GM12878 (cell line): ENCODE measurements around the gene SLC22A12. TPM values are rescaled to one million over a fixed set of nuclear protein-coding genes. Genes with fewer than 3 reads are reported as not detected.

Experiments used
- ATAC-seq: fragments of 200-7000 bp; cut with Tn5 transposase; 3 replicates; pipeline ENCODE4 v1.9.1; 2020; ENCODE audit warnings: mild to moderate bottlenecking, moderate library complexity
- BruUV-seq: library from RNA; stranded (reverse); fragments of 400-500 nt; replicated peaks from 2 replicates; lab custom pipeline; 2021; lab: Mats Ljungman, UMichigan
- CTCF ChIA-PET: fragments of 300-600 bp; sonication (Branson Sonifier 250); formaldehyde crosslinking; extraction: SDS; loops from one replicate; lab custom pipeline; 2021; ENCODE audit warnings: inconsistent platforms; lab: Yijun Ruan, JAX
- POLR2A ChIA-PET: fragments of 350-600 bp; formaldehyde crosslinking; extraction: SDS; loops from one replicate; lab custom pipeline; 2021; ENCODE audit warnings: inconsistent platforms; lab: Charles Lee
- RAD21 ChIA-PET: fragments of 300-600 bp; sonication (Branson Sonifier 250); formaldehyde crosslinking; loops from one replicate; lab custom pipeline; 2023; ENCODE audit warnings: antibody characterized with exemption; ENCODE audit not compliant: unreplicated experiment; lab: Charles Lee
- SMC1A ChIA-PET: fragments of 300-600 bp; sonication (Branson Sonifier 250); formaldehyde crosslinking; loops from one replicate; lab custom pipeline; 2023; ENCODE audit not compliant: unreplicated experiment, uncharacterized antibody; lab: Charles Lee
- DNase-seq: peaks from one replicate; pipeline ENCODE4 v3.0.0-alpha.2; 2011; ENCODE audit warnings: low read depth, low spot score
- FAIRE-seq: peaks from 3 replicates; lab custom pipeline; 2011; peaks lifted over from hg19 to GRCh38; lab: Jason Lieb, UNC
- H2AFZ ChIP-seq: 2 replicates; pipeline ENCODE4 v1.6.0; 2011; ENCODE audit warnings: low read depth, low read length, control low read depth; ENCODE audit not compliant: control insufficient read depth
- H3K27ac ChIP-seq: 2 replicates; pipeline ENCODE4 v1.5.1; 2011; ENCODE audit warnings: control low read depth; ENCODE audit not compliant: control insufficient read depth, insufficient read depth
- H3K27me3 ChIP-seq, 2 experiments: replicated peaks in 1 of 2; 2 replicates each; pipeline versions ENCODE4 v1.6.0 to v1.6.1; 2011; ENCODE audit warnings: low read length in 1 of 2; ENCODE audit not compliant: control insufficient read depth in 2 of 2, insufficient read depth in 2 of 2
- H3K36me3 ChIP-seq, 2 experiments: 2 replicates each; pipeline ENCODE4 v1.5.1; 2011; ENCODE audit warnings: low read length in 1 of 2; ENCODE audit not compliant: control insufficient read depth in 2 of 2, insufficient read depth in 2 of 2
- H3K4me1 ChIP-seq: 2 replicates; pipeline ENCODE4 v1.6.1; 2011; ENCODE audit warnings: mild to moderate bottlenecking, low read length, moderate library complexity, mixed read lengths; ENCODE audit not compliant: control insufficient read depth, insufficient read depth
- H3K4me2 ChIP-seq: 2 replicates; pipeline ENCODE4 v1.6.0; 2011; ENCODE audit warnings: control low read depth; ENCODE audit not compliant: control insufficient read depth, insufficient read depth
- H3K4me3 ChIP-seq: fragments of 200-600 bp; sonication (generic); 2 replicates; pipeline ENCODE4 v1.5.1; 2016
- H3K79me2 ChIP-seq: 2 replicates; pipeline ENCODE4 v1.6.0; 2011; ENCODE audit warnings: low read length; ENCODE audit not compliant: control insufficient read depth, insufficient read depth
- H3K9ac ChIP-seq: 2 replicates; pipeline ENCODE4 v1.8.0; 2011; ENCODE audit warnings: low read length, control low read depth, mixed read lengths; ENCODE audit not compliant: control insufficient read depth, insufficient read depth
- H3K9me3 ChIP-seq: replicated peaks from 3 replicates; pipeline ENCODE4 v1.5.1; 2011; ENCODE audit warnings: mild to moderate bottlenecking, low read length; ENCODE audit not compliant: control insufficient read depth, insufficient read depth
- H4K20me1 ChIP-seq: 2 replicates; pipeline ENCODE4 v1.6.0; 2011; ENCODE audit not compliant: control insufficient read depth, insufficient read depth
- ATF2 ChIP-seq: IDR thresholded peaks from 2 replicates; pipeline ENCODE4 v1.6.1; 2012; ENCODE audit warnings: low read length, inconsistent platforms
- BMI1 ChIP-seq: fragments of 450-650 bp; IDR thresholded peaks from 2 replicates; pipeline ENCODE4 v1.6.1; 2016; ENCODE audit warnings: mild to moderate bottlenecking, moderate library complexity, borderline replicate concordance
- DPF2 ChIP-seq: fragments of 450-650 bp; IDR thresholded peaks from 2 replicates; pipeline ENCODE4 v1.6.1; 2017; ENCODE audit warnings: mild to moderate bottlenecking
- E2F4 ChIP-seq: IDR thresholded peaks from 2 replicates; pipeline ENCODE4 v1.6.1; 2012; ENCODE audit warnings: low read depth, low read length, improper control_type of control experiment
- HDGF ChIP-seq: fragments of 450-650 bp; IDR thresholded peaks from 2 replicates; pipeline ENCODE4 v1.6.1; 2016; ENCODE audit warnings: antibody characterized with exemption
- MXI1 ChIP-seq: fragments of 150-350 bp; IDR thresholded peaks from 2 replicates; pipeline ENCODE4 v1.6.1; 2011; ENCODE audit warnings: low read depth, mild to moderate bottlenecking, inconsistent platforms, low read length, improper control_type of control experiment
- NFIC ChIP-seq: IDR thresholded peaks from 2 replicates; pipeline ENCODE4 v1.6.1; 2012; ENCODE audit warnings: low read depth, mild to moderate bottlenecking, inconsistent platforms, low read length, moderate library complexity
- NR2C2 ChIP-seq: IDR thresholded peaks from 2 replicates; pipeline ENCODE4 v1.6.1; 2011; ENCODE audit warnings: borderline replicate concordance, low read depth; ENCODE audit not compliant: control insufficient read depth, insufficient read length
- SPI1 ChIP-seq: IDR thresholded peaks from 2 replicates; pipeline ENCODE4 v1.6.1; 2011; ENCODE audit warnings: low read depth, mild to moderate bottlenecking, low read length, moderate library complexity, borderline replicate concordance; ENCODE audit not compliant: insufficient read depth
- SRF ChIP-seq, 2 experiments: IDR thresholded peaks; 2 replicates each; pipeline ENCODE4 v1.6.1; 2011; ENCODE audit warnings: low read depth in 2 of 2, low read length in 2 of 2, mild to moderate bottlenecking in 1 of 2, moderate library complexity in 1 of 2
- SUPT20H ChIP-seq: IDR thresholded peaks from 2 replicates; pipeline ENCODE4 v1.6.1; 2011; ENCODE audit warnings: low read depth, mild to moderate bottlenecking, low read length, moderate library complexity, borderline replicate concordance; ENCODE audit not compliant: control insufficient read depth
- WGBS: methylation state at CpG from one replicate; pipeline ENCODE4 v1.1.6; 2016; ENCODE audit warnings: low lambda C conversion rate; ENCODE audit not compliant: insufficient replicate concordance, insufficient coverage; ENCODE audit errors: missing lambda C conversion rate; 5-methylcytosine and 5-hydroxymethylcytosine counted together
- in situ Hi-C: fragments of 300-500 bp; cut with MboI; formaldehyde crosslinking; loops from 9 replicates; pipeline ENCODE4 v1.14.3; 2018; ENCODE audit warnings: mixed read lengths
- intact Hi-C: fragments of 100-400 bp; cut with micrococcal nuclease; formaldehyde crosslinking; loops from one replicate; pipeline ENCODE4 v1.14.2; 2022; ENCODE audit not compliant: unreplicated experiment
- polyA plus RNA-seq, 11 experiments: library from polyadenylated mRNA; depleted of rRNA in 4 of 11; unstranded in 6 of 11; stranded (reverse) in 5 of 11; fragments of >200 nt; fragmentation: Nextera tagmentation in 4 of 11; fragmentation: Illumina TruSeq in 1 of 11; extraction: Ambion mirVana in 4 of 11; extraction: Trizol in 1 of 11; gene quantifications; 1 replicate in 1 of 11; 2 replicates in 10 of 11; pipeline versions ENCODE4 v1.2.1 to v1.2.3, GENCODE V29; 2011 to 2016; ENCODE audit warnings: inconsistent platforms in 2 of 11, missing spikeins in 2 of 11, low read depth in 1 of 11
- total RNA-seq, 4 experiments: library from RNA; depleted of rRNA in 3 of 4; stranded (reverse); fragments of >200 nt in 3 of 4; fragmentation: Illumina TruSeq in 1 of 4; extraction: Trizol in 1 of 4; gene quantifications; 2 replicates each; pipeline versions ENCODE4 v1.2.1 to v1.2.3, GENCODE V29; 2013 to 2021

SLC22A12 gene
- total and polyA plus RNA-seq, 10 of the 15 experiments (the other 5 are each of a cell fraction or from before 2014, with no cell fraction given), result not detected

DNA sequence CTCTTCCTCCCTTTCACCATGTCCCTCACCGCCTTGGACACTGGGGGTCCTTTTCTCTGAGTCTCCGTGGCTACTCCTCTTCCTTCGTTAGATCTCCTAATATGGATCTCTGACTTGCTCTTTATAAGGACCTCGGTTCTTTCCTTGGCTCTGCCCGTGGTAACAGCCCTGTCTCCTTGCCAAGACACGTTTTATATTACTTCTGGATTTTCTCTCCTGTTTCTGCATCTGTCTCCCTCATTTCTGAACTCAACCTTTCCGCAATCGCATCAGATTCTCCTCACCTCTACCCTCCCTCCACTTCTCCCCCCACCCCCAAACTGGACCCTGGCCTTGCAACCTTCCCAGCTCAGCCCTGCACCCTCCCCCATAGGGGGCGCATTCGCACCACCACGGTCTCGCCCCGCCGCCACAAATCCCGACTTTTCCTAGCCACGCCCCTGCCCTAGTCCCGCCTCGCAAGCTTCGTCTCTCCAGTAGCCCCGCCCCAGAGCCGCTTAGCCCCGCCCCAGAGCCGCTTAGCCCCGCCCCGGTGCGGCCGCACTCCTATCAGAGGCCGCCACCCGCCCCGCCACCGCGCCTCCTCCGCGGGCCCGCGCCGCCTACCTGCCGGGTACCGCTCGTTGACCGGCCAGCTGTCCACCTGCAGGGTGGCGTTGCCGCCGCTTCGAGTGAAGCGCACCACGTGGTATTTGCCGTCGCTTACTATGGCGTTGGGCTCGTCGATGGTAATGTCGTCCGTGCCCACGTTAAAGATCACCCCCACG lies 39.0 kb downstream of the SLC22A12 start:
- Histone ChIP-seq H3K4me3 (no peak overlapping the region), H3K4me2 (no peak overlapping the region), H4K20me1 (no peaks in the 10 kb centered on the region), H3K4me1 (peaks cover 8% of the 10 kb centered on the region), H3K27me3 (peaks cover 0 to 2% of the 10 kb centered on the region in 2 experiments; a peak in 1 of 4 replicates), H2AFZ (no peak overlapping the region), H3K9me3 (no peaks in the 10 kb centered on the region), H3K79me2 (no peaks in the 10 kb centered on the region), H3K27ac (no peak overlapping the region), H3K36me3 (no peaks in the 10 kb centered on the region), H3K9ac (no peak overlapping the region)
- ChIA-PET RAD21 (no interaction called here), POLR2A (no interaction called here), CTCF (no interaction called here), SMC1A (no interaction called here)
- TF ChIP-seq HDGF, result no peak
- TF ChIP-seq NFIC, result no peak
- no peak for TF ChIP-seq SUPT20H
- TF ChIP-seq DPF2, result no peak
- TF ChIP-seq BMI1, result no peak
- no peak for TF ChIP-seq ATF2
- TF ChIP-seq E2F4, result no peak
- no peak for TF ChIP-seq SPI1
- TF ChIP-seq NR2C2, result no peak
- TF ChIP-seq MXI1, result no peak
- TF ChIP-seq SRF (IDR thresholded peaks at IDR 0.05; ENCODE audit: low read depth in 2 of 2, low read length in 2 of 2), result no peak
- no TSS peak for BruUV-seq
- WGBS, result 72% methylated on average over 34 of the region's 56 CpGs
- in situ Hi-C loops (no loop called here), intact Hi-C loops (no loop called here)
- ATAC-seq (no peak), FAIRE-seq (no peak), DNase-seq (no peak)
